CD4-positive, alpha-beta T cell treated with Interleukin-12 subunit alpha and Interleukin-12 subunit beta, for 1 hour (primary cell): ENCODE measurements around the gene NPR1.
"Not testable (repeated sequence)": the region's sequence is repeated elsewhere in the genome, so short reads cannot be mapped to it uniquely, and the experiment has no call there.

Source experiments
- DNase-seq: peaks from one replicate; pipeline ENCODE4 v3.0.0-alpha.2; 2020

Gene NPR1

GRCh38 chr1:153651771-153652170 is 26.7 kb upstream of the NPR1 start:
- no peak for DNase-seq

GRCh38 chr1:153652805-153653500 is 25.5 kb upstream of the NPR1 start:
- DNase-seq = no peak

GRCh38 chr1:153655333-153655732 is 23.2 kb upstream of the NPR1 start:
- no peak for DNase-seq

GRCh38 chr1:153658400-153659174 is 19.9 kb upstream of the NPR1 start, which contains the start of gene SNAPIN:
SNAPIN (plus strand) TSS chr1:153658703; CDS start chr1:153658744, 41 bp downstream.
- peak; percentile 90 for DNase-seq

GRCh38 chr1:153659175-153659534 is 19.3 kb upstream of the NPR1 start:
- DNase-seq = no peak

GRCh38 chr1:153659656-153660055 is 18.8 kb upstream of the NPR1 start:
- no peak for DNase-seq

GRCh38 chr1:153661111-153661708 is 17.3 kb upstream of the NPR1 start:
- no peak for DNase-seq

- no peak for DNase-seq
Measured at GRCh38 chr1:153662269-153662668, 16.2 kb upstream of the NPR1 start.

GRCh38 chr1:153663211-153663610 is 15.3 kb upstream of the NPR1 start:
- no peak for DNase-seq

GRCh38 chr1:153667439-153667838 is 11.0 kb upstream of the NPR1 start:
- no peak for DNase-seq

- not testable (repeated sequence) for DNase-seq
Measured at GRCh38 chr1:153668672-153669071, 9.8 kb upstream of the NPR1 start.

GRCh38 chr1:153669606-153670005 is 8.9 kb upstream of the NPR1 start:
- no peak for DNase-seq

- DNase-seq = no peak
Measured at GRCh38 chr1:153670257-153670858, 8.1 kb upstream of the NPR1 start.

GRCh38 chr1:153670859-153671627 is 7.4 kb upstream of the NPR1 start, which contains the start of gene ILF2:
ILF2 (minus strand) TSS chr1:153670993; CDS start chr1:153670922, 71 bp downstream.
- DNase-seq = peak; percentile 99

GRCh38 chr1:153671628-153672353 is 6.7 kb upstream of the NPR1 start:
- peak; percentile 64 for DNase-seq

GRCh38 chr1:153673511-153673910 is 5.0 kb upstream of the NPR1 start:
- no peak for DNase-seq

GRCh38 chr1:153677718-153678518 is 570 bp upstream of the NPR1 start:
- DNase-seq = peak; percentile 59

- DNase-seq = peak; percentile 24
Measured at GRCh38 chr1:153679337-153680119, 1.0 kb downstream of the NPR1 start.

- DNase-seq = no peak
Measured at GRCh38 chr1:153680120-153680403, 1.6 kb downstream of the NPR1 start.

GRCh38 chr1:153682730-153683129 is 4.2 kb downstream of the NPR1 start:
- DNase-seq = no peak
